ENCODE measurements around the gene NLRX1. TPM values are rescaled to one million over a fixed set of nuclear protein-coding genes. Genes with fewer than 3 reads are reported as not detected.
A peak's percentile ranks its signal among the peaks of the same experiment; 100 is the strongest.

Gene NLRX1
- total RNA-seq (14.6 and 15.1 TPM in 2 replicates), polyA plus RNA-seq (15.5 and 18.3 TPM in 2 replicates), polyA minus RNA-seq (15.4 and 18.9 TPM in 2 replicates), Bru-seq, nascent RNA (percentile 46 among the genes with signal in this experiment), BruChase-seq, experiment 1, labeled RNA remaining after a 6-hour chase (percentile 50 among the genes with signal in this experiment), BruChase-seq, experiment 2, labeled RNA remaining after a 2-hour chase (percentile 44 among the genes with signal in this experiment)
- polyA plus RNA-seq (2011; cell fraction: cytosol; rRNA removed), result 7.9 and 9.0 TPM in 2 replicates
- polyA plus RNA-seq (2011; cell fraction: nucleus; rRNA removed), result 12.7 and 15.1 TPM in 2 replicates
- polyA plus RNA-seq (2012), result 8.3 and 11.6 TPM in 2 replicates
- 6.1 TPM for polyA minus RNA-seq (2011; cell fraction: cytosol; rRNA and poly(A)+ RNA removed)
- 9.3 and 12.4 TPM in 2 replicates for polyA minus RNA-seq (2011; cell fraction: nucleus; rRNA and poly(A)+ RNA removed)
- long read RNA-seq, full-length matches to known transcripts, result 9 of 36 reads
- long read RNA-seq, partial matches to known transcripts, result 11 of 36 reads
- long read RNA-seq, other reads (novel, unspliced or antisense), result 16 of 36 reads

- Histone ChIP-seq H3K4me2 (ENCODE audit: insufficient read depth, low read length) (peak within 1 kb of the TSS; percentile 54), H3K79me2 (ENCODE audit: control insufficient read depth, insufficient read depth, low read length) (no peaks in the 10 kb centered on the region), H3K9me3 (replicated peaks; ENCODE audit: control insufficient read depth, insufficient read depth, low read length) (no peaks in the 10 kb centered on the region), H3K4me3 (replicated peaks in 1 of 3; ENCODE audit: insufficient read depth in 1 of 3, low read depth in 1 of 3, low read length in 3 of 3) (peak within 1 kb of the TSS; percentile 6 to 48 (median 17)), H3K9ac (replicated peaks; ENCODE audit: extremely low read depth, insufficient read depth, low read length) (peak within 1 kb of the TSS; percentile 77), H3K27me3 (ENCODE audit: control insufficient read depth in 2 of 2, insufficient read depth in 2 of 2, low read length in 2 of 2) (no peaks in the 10 kb centered on the region), H3K4me1 (ENCODE audit: control insufficient read depth, extremely low read depth, insufficient read depth, low read length) (peaks cover 11% of the 10 kb centered on the region), H2AFZ (ENCODE audit: low read depth, low read length) (peak within 1 kb of the TSS; percentile 71), H3K36me3 (ENCODE audit: control insufficient read depth in 2 of 2, extremely low read depth in 1 of 2, insufficient read depth in 2 of 2, low read length in 2 of 2) (no peaks in the 10 kb centered on the region), H3K27ac (ENCODE audit: insufficient read depth, low read depth, low read length) (peak within 1 kb of the TSS; percentile 55), H3K9me1 (replicated peaks; ENCODE audit: control insufficient read depth, extremely low read depth, insufficient read depth, low read length) (no peaks in the 10 kb centered on the region), H4K20me1 (replicated peaks; ENCODE audit: control insufficient read depth, extremely low read depth, insufficient read depth, low read length) (no peaks in the 10 kb centered on the region)
- DNase-seq (ENCODE audit: low read depth, low spot score) (peak; percentile 79), FAIRE-seq (no peak)
- TF ChIP-seq POLR2AphosphoS5 (IDR thresholded peaks at IDR 0.05; ENCODE audit: insufficient read depth, low read depth, low read length) (peak; percentile 69), EZH2 (IDR thresholded peaks at IDR 0.05; ENCODE audit: borderline replicate concordance, low read depth, low read length, severe bottlenecking) (no peak), GATA2 (IDR thresholded peaks at IDR 0.05; ENCODE audit: insufficient read depth, insufficient read length, low read depth, low read length) (no peak), POLR2A (IDR thresholded peaks at IDR 0.05; ENCODE audit: low read depth, low read length) (peak; percentile 71), CTCF (IDR thresholded peaks at IDR 0.05; ENCODE audit: extremely low read depth in 1 of 2, insufficient read depth in 1 of 2, low read depth in 1 of 2, low read length in 2 of 2) (peak; percentile 89 to 94)
- CTCF ChIA-PET, result interaction anchor here (0.8 to 2.0 kb wide), 22 partner anchors 8 to 170 kb away, joined by 3 to 43 read pairs (median 4); partner anchors contain the start of genes ABCG4 and HINFP
- intact Hi-C loops (cut with micrococcal nuclease), result loop anchor here (1.0 to 2.0 kb wide), 5 partner anchors 10 to 155 kb away; partner anchors contain the start of genes ABCG4 and HINFP
- TSS peak; percentile 34 for BruUV-seq (replicated peaks)
- POLR2A ChIA-PET, result interaction anchor here (0.8 to 1.0 kb wide), 3 partner anchors 9 to 17 kb away, joined by 3 to 10 read pairs (median 3); no protein-coding TSS in a partner anchor
- dilution Hi-C loops (cut with MboI; ENCODE audit: extremely low pct_ligation_motif_present, low sequenced_read_pairs), result no loop called here
Measured at GRCh38 chr11:119168471-119169281, at the start of gene NLRX1. TSS of gene NLRX1 (plus strand) at chr11:119168725. CDS start at chr11:119171404, 2,679 bp downstream.
